ENCODE measurements around the gene SYT11. TPM values are rescaled to one million over a fixed set of nuclear protein-coding genes. Genes with fewer than 3 reads are reported as not detected.

Gene SYT11
- total and polyA plus RNA-seq, 9 of the 15 experiments (the other 6 are each of a cell fraction or from before 2014, with no cell fraction given) = 0.05 to 0.18 (median 0.11) TPM

DNA sequence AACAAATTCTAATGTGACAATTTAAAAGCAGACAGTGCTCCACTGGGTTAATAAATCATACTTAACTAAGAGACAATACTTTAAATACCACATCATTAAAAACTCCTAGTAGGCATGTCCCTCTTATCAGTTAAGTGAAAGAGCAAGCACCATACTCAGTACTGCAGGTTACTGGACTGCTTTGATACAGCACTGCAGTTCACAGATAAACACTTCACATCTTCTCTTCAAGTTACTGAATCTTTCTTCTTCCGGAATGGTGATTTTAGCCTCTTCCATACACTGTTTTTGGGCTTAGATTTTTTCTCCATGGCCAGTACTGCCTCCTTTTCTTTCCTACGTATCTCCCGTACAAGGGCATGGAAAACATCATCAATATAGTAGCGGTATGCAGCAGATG is 40.8 kb downstream of the SYT11 start (continued):
- no peak for TF ChIP-seq PPARD (CRISPR knock-in tag; IDR thresholded peaks at IDR 0.05)
- TF ChIP-seq ZNF77 (CRISPR knock-in tag; IDR thresholded peaks at IDR 0.05) = no peak
- TF ChIP-seq RCOR1 (IDR thresholded peaks at IDR 0.05; ENCODE audit: borderline replicate concordance in 1 of 2, low read depth in 2 of 2, low read length in 2 of 2) = peak; percentile 52 to 92; a peak in 3 of 4 replicates
- no peak for TF ChIP-seq CAMTA2 (CRISPR knock-in tag; conservative IDR thresholded peaks at IDR 0.05)
- no peak for TF ChIP-seq ZNF76 (CRISPR knock-in tag; IDR thresholded peaks at IDR 0.05; ENCODE audit: borderline replicate concordance)
- TF ChIP-seq KLF13 (tag; IDR thresholded peaks at IDR 0.05; ENCODE audit: borderline replicate concordance, low read depth) = no peak
- TF ChIP-seq ZNF146 (CRISPR knock-in tag; IDR thresholded peaks at IDR 0.05; ENCODE audit: unreplicated experiment) = no peak
- TF ChIP-seq SMARCA4 (IDR thresholded peaks at IDR 0.05) = peak; percentile 83
- 0 out of 2 replicates have a peak, but pooled peaks have one; percentile 24 for TF ChIP-seq LCOR (CRISPR knock-in tag; IDR thresholded peaks at IDR 0.05)
- no peak for TF ChIP-seq ZNF212 (CRISPR knock-in tag; IDR thresholded peaks at IDR 0.05)
- TF ChIP-seq ZNF766 (CRISPR knock-in tag; conservative IDR thresholded peaks at IDR 0.05) = 0 out of 2 replicates have a peak, but pooled peaks have one; percentile 39
- no peak for TF ChIP-seq MECOM (CRISPR knock-in tag; IDR thresholded peaks at IDR 0.05)
- TF ChIP-seq ESRRB (CRISPR knock-in tag; IDR thresholded peaks at IDR 0.05; ENCODE audit: borderline replicate concordance) = no peak
- TF ChIP-seq SMARCA5 (IDR thresholded peaks at IDR 0.05) = peak; percentile 24; the same call in 1 of the 2 replicates
- TF ChIP-seq ELF2 (CRISPR knock-in tag; IDR thresholded peaks at IDR 0.05) = no peak
- TF ChIP-seq, protein P1, sequence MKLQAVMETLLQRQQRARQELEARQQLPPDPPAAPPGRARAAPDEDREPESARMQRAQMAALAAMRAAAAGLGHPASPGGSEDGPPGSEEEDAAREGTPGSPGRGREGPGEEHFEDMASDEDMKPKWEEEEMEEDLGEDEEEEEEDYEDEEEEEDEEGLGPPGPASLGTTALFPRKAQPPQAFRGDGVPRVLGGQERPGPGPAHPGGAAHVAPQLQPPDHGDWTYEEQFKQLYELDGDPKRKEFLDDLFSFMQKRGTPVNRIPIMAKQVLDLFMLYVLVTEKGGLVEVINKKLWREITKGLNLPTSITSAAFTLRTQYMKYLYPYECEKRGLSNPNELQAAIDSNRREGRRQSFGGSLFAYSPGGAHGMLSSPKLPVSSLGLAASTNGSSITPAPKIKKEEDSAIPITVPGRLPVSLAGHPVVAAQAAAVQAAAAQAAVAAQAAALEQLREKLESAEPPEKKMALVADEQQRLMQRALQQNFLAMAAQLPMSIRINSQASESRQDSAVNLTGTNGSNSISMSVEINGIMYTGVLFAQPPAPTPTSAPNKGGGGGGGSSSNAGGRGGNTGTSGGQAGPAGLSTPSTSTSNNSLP (IDR thresholded peaks at IDR 0.05; ENCODE audit: borderline replicate concordance, low read depth, low read length) = no peak
- peak; percentile 73 for TF ChIP-seq PML (IDR thresholded peaks at IDR 0.05; ENCODE audit: low read length)
- TF ChIP-seq, protein P2, sequence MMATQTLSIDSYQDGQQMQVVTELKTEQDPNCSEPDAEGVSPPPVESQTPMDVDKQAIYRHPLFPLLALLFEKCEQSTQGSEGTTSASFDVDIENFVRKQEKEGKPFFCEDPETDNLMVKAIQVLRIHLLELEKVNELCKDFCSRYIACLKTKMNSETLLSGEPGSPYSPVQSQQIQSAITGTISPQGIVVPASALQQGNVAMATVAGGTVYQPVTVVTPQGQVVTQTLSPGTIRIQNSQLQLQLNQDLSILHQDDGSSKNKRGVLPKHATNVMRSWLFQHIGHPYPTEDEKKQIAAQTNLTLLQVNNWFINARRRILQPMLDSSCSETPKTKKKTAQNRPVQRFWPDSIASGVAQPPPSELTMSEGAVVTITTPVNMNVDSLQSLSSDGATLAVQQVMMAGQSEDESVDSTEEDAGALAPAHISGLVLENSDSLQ (IDR thresholded peaks at IDR 0.05) = peak; percentile 27; the same call in 1 of the 2 replicates
- no peak for TF ChIP-seq ZNF764 (CRISPR knock-in tag; IDR thresholded peaks at IDR 0.05; ENCODE audit: low read depth)
- TF ChIP-seq, protein P3, sequence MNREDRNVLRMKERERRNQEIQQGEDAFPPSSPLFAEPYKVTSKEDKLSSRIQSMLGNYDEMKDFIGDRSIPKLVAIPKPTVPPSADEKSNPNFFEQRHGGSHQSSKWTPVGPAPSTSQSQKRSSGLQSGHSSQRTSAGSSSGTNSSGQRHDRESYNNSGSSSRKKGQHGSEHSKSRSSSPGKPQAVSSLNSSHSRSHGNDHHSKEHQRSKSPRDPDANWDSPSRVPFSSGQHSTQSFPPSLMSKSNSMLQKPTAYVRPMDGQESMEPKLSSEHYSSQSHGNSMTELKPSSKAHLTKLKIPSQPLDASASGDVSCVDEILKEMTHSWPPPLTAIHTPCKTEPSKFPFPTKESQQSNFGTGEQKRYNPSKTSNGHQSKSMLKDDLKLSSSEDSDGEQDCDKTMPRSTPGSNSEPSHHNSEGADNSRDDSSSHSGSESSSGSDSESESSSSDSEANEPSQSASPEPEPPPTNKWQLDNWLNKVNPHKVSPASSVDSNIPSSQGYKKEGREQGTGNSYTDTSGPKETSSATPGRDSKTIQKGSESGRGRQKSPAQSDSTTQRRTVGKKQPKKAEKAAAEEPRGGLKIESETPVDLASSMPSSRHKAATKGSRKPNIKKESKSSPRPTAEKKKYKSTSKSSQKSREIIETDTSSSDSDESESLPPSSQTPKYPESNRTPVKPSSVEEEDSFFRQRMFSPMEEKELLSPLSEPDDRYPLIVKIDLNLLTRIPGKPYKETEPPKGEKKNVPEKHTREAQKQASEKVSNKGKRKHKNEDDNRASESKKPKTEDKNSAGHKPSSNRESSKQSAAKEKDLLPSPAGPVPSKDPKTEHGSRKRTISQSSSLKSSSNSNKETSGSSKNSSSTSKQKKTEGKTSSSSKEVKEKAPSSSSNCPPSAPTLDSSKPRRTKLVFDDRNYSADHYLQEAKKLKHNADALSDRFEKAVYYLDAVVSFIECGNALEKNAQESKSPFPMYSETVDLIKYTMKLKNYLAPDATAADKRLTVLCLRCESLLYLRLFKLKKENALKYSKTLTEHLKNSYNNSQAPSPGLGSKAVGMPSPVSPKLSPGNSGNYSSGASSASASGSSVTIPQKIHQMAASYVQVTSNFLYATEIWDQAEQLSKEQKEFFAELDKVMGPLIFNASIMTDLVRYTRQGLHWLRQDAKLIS (CRISPR knock-in tag; IDR thresholded peaks at IDR 0.05) = no peak
- TF ChIP-seq HCFC1 (IDR thresholded peaks at IDR 0.05; ENCODE audit: low read depth, low read length) = no peak
- TF ChIP-seq TRIM24 (IDR thresholded peaks at IDR 0.05) = no peak; a peak in 1 of 4 replicates
- TF ChIP-seq NEUROD1 (IDR thresholded peaks at IDR 0.05; ENCODE audit: borderline replicate concordance, low read depth, low read length, partially characterized antibody) = no peak
- no peak for TF ChIP-seq GTF2E2 (tag; IDR thresholded peaks at IDR 0.05)
- TF ChIP-seq ERF (CRISPR knock-in tag; IDR thresholded peaks at IDR 0.05) = no peak
- TF ChIP-seq CBFA2T3 (IDR thresholded peaks at IDR 0.05) = peak; percentile 95
- no peak for TF ChIP-seq TAF9B (IDR thresholded peaks at IDR 0.05; ENCODE audit: partially characterized antibody)
